GM23338 (cell line): Measurements from ENCODE around the gene LRRC19. TPM values are rescaled to one million over a fixed set of nuclear protein-coding genes. Genes with fewer than 3 reads are reported as not detected.

Source experiments
- EZH2phosphoT487 ChIP-seq: fragments of 200-600 bp; sonication (generic); IDR thresholded peaks from one replicate; pipeline ENCODE4 v1.8.1; 2018; ENCODE audit warnings: antibody characterized with exemption; ENCODE audit not compliant: unreplicated experiment
- JUNB ChIP-seq: IDR thresholded peaks from one replicate; pipeline ENCODE4 v1.6.1; 2016; ENCODE audit warnings: antibody characterized with exemption; ENCODE audit not compliant: unreplicated experiment
- NANOG ChIP-seq: IDR thresholded peaks from 2 replicates; pipeline ENCODE4 v1.6.1; 2016; ENCODE audit warnings: antibody characterized with exemption, borderline replicate concordance
- STAT1 ChIP-seq: IDR thresholded peaks from one replicate; pipeline ENCODE4 v1.6.1; 2016; ENCODE audit warnings: antibody characterized with exemption; ENCODE audit not compliant: unreplicated experiment
- polyA plus RNA-seq: library from polyadenylated mRNA; unstranded; fragments of >200 nt; fragmentation: Nextera tagmentation; extraction: Ambion mirVana; gene quantifications from 2 replicates; pipeline ENCODE4 v1.2.1, GENCODE V29; 2016
- total RNA-seq: library from RNA; depleted of rRNA; stranded (reverse); fragments of >200 nt; shearing (Covaris generic); gene quantifications from 2 replicates; pipeline ENCODE4 v1.2.3, GENCODE V29; 2014
- TF ChIP-seq, protein P1 (sequence below): fragments of 250-450 bp; sonication (Bioruptor Pico); IDR thresholded peaks from 2 replicates; pipeline ENCODE4 v1.5.0; 2020; ENCODE audit warnings: mild to moderate bottlenecking, moderate library complexity
- TF ChIP-seq, protein P2 (sequence below), 2 experiments: fragments of 200-600 bp in 1 of 2; sonication (generic) in 1 of 2; conservative IDR thresholded peaks; 2 replicates each; pipeline versions ENCODE4 v1.5.1 to v1.6.1; 2016 to 2017; ENCODE audit warnings: antibody characterized with exemption in 2 of 2, low read depth in 2 of 2, mild to moderate bottlenecking in 2 of 2, moderate library complexity in 1 of 2
- TF ChIP-seq, protein P3 (sequence below): IDR thresholded peaks from 2 replicates; pipeline ENCODE4 v1.6.1; 2016; ENCODE audit warnings: antibody characterized with exemption

The LRRC19 gene
- total and polyA plus RNA-seq, 2 experiments from 2014 or later: 0.71 TPM; not detected in 1

DNA sequence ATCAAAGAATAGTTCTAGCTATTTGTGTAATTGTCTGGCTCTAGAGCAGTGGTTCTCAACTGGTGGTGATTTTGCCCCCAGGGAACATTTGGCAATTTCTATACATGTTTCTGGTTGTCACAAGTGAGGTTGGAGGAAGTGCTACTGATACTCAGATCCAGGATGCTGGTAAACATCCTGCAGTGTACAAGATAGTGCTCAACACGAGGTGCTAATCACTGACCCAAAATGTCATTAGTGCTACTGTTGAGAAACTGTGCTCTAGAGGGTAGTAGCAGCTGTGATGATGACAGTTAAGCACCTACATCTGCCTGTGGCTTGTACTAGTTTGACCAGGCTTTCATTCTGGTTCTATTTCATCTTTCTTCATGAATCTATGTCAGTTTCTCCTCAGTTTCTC lies 22.1 kb downstream of the LRRC19 start (continued):
- TF ChIP-seq, protein P1, sequence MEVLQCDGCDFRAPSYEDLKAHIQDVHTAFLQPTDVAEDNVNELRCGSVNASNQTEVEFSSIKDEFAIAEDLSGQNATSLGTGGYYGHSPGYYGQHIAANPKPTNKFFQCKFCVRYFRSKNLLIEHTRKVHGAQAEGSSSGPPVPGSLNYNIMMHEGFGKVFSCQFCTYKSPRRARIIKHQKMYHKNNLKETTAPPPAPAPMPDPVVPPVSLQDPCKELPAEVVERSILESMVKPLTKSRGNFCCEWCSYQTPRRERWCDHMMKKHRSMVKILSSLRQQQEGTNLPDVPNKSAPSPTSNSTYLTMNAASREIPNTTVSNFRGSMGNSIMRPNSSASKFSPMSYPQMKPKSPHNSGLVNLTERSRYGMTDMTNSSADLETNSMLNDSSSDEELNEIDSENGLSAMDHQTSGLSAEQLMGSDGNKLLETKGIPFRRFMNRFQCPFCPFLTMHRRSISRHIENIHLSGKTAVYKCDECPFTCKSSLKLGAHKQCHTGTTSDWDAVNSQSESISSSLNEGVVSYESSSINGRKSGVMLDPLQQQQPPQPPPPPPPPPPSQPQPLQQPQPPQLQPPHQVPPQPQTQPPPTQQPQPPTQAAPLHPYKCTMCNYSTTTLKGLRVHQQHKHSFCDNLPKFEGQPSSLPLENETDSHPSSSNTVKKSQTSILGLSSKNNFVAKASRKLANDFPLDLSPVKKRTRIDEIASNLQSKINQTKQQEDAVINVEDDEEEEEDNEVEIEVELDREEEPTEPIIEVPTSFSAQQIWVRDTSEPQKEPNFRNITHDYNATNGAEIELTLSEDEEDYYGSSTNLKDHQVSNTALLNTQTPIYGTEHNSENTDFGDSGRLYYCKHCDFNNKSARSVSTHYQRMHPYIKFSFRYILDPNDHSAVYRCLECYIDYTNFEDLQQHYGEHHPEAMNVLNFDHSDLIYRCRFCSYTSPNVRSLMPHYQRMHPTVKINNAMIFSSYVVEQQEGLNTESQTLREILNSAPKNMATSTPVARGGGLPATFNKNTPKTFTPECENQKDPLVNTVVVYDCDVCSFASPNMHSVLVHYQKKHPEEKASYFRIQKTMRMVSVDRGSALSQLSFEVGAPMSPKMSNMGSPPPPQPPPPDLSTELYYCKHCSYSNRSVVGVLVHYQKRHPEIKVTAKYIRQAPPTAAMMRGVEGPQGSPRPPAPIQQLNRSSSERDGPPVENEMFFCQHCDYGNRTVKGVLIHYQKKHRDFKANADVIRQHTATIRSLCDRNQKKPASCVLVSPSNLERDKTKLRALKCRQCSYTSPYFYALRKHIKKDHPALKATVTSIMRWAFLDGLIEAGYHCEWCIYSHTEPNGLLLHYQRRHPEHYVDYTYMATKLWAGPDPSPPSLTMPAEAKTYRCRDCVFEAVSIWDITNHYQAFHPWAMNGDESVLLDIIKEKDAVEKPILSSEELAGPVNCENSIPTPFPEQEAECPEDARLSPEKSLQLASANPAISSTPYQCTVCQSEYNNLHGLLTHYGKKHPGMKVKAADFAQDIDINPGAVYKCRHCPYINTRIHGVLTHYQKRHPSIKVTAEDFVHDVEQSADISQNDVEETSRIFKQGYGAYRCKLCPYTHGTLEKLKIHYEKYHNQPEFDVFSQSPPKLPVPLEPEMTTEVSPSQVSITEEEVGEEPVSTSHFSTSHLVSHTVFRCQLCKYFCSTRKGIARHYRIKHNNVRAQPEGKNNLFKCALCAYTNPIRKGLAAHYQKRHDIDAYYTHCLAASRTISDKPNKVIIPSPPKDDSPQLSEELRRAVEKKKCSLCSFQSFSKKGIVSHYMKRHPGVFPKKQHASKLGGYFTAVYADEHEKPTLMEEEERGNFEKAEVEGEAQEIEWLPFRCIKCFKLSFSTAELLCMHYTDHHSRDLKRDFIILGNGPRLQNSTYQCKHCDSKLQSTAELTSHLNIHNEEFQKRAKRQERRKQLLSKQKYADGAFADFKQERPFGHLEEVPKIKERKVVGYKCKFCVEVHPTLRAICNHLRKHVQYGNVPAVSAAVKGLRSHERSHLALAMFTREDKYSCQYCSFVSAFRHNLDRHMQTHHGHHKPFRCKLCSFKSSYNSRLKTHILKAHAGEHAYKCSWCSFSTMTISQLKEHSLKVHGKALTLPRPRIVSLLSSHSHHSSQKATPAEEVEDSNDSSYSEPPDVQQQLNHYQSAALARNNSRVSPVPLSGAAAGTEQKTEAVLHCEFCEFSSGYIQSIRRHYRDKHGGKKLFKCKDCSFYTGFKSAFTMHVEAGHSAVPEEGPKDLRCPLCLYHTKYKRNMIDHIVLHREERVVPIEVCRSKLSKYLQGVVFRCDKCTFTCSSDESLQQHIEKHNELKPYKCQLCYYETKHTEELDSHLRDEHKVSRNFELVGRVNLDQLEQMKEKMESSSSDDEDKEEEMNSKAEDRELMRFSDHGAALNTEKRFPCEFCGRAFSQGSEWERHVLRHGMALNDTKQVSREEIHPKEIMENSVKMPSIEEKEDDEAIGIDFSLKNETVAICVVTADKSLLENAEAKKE (CRISPR knock-in tag): no peak
- TF ChIP-seq JUNB (no peak), STAT1 (no peak), EZH2phosphoT487 (no peak), NANOG (no peak)
- TF ChIP-seq, protein P2, sequence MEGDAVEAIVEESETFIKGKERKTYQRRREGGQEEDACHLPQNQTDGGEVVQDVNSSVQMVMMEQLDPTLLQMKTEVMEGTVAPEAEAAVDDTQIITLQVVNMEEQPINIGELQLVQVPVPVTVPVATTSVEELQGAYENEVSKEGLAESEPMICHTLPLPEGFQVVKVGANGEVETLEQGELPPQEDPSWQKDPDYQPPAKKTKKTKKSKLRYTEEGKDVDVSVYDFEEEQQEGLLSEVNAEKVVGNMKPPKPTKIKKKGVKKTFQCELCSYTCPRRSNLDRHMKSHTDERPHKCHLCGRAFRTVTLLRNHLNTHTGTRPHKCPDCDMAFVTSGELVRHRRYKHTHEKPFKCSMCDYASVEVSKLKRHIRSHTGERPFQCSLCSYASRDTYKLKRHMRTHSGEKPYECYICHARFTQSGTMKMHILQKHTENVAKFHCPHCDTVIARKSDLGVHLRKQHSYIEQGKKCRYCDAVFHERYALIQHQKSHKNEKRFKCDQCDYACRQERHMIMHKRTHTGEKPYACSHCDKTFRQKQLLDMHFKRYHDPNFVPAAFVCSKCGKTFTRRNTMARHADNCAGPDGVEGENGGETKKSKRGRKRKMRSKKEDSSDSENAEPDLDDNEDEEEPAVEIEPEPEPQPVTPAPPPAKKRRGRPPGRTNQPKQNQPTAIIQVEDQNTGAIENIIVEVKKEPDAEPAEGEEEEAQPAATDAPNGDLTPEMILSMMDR (conservative IDR thresholded peaks at IDR 0.05; ENCODE audit: low read depth in 2 of 2): no peak
- TF ChIP-seq, protein P3, sequence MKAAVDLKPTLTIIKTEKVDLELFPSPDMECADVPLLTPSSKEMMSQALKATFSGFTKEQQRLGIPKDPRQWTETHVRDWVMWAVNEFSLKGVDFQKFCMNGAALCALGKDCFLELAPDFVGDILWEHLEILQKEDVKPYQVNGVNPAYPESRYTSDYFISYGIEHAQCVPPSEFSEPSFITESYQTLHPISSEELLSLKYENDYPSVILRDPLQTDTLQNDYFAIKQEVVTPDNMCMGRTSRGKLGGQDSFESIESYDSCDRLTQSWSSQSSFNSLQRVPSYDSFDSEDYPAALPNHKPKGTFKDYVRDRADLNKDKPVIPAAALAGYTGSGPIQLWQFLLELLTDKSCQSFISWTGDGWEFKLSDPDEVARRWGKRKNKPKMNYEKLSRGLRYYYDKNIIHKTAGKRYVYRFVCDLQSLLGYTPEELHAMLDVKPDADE: no peak
